GM23338 (cell line): ENCODE results near the gene PDE2A. TPM values are rescaled to one million over a fixed set of nuclear protein-coding genes. Genes with fewer than 3 reads are reported as not detected.

Source experiments
- ATAC-seq: fragments of 200-7000 bp; cut with Tn5 transposase; 3 replicates; pipeline ENCODE4 v1.9.1; 2020
- DNase-seq: peaks from one replicate; pipeline ENCODE4 v3.0.0-alpha.2; 2015; ENCODE audit warnings: low spot score
- H2AFZ ChIP-seq: fragments of 200-600 bp; sonication (generic); 2 replicates; pipeline ENCODE4 v1.8.0; 2016; ENCODE audit warnings: antibody characterized with exemption, mild to moderate bottlenecking, moderate library complexity
- H3F3A ChIP-seq: fragments of 200-600 bp; sonication (generic); replicated peaks from 2 replicates; pipeline ENCODE4 v1.8.0; 2017; ENCODE audit warnings: antibody characterized with exemption, mixed run types, low read depth
- H3K27ac ChIP-seq: fragments of 200-600 bp; sonication (generic); 2 replicates; pipeline ENCODE4 v1.6.1; 2016; ENCODE audit warnings: low read depth
- H3K27me3 ChIP-seq: fragments of 200-600 bp; sonication (generic); 2 replicates; pipeline ENCODE4 v1.8.0; 2016; ENCODE audit warnings: mild to moderate bottlenecking, mixed run types, moderate library complexity; ENCODE audit not compliant: insufficient read depth
- H3K36me3 ChIP-seq: fragments of 200-600 bp; sonication (generic); 2 replicates; pipeline ENCODE4 v1.8.0; 2016; ENCODE audit warnings: mild to moderate bottlenecking; ENCODE audit not compliant: insufficient read depth
- H3K4me1 ChIP-seq: fragments of 200-600 bp; sonication (generic); 2 replicates; pipeline ENCODE4 v1.8.0; 2016; ENCODE audit warnings: mild to moderate bottlenecking, moderate library complexity; ENCODE audit not compliant: insufficient read depth
- H3K4me2 ChIP-seq: fragments of 200-600 bp; sonication (generic); 2 replicates; pipeline ENCODE4 v1.7.1; 2017; ENCODE audit warnings: mixed run types
- H3K4me3 ChIP-seq: fragments of 200-600 bp; sonication (generic); 2 replicates; pipeline ENCODE4 v1.6.1; 2016; ENCODE audit warnings: mixed run types
- H3K79me2 ChIP-seq: fragments of 200-600 bp; sonication (generic); replicated peaks from 2 replicates; pipeline ENCODE4 v1.8.0; 2017; ENCODE audit warnings: mild to moderate bottlenecking; ENCODE audit not compliant: insufficient read depth
- H3K9me2 ChIP-seq: fragments of 200-600 bp; sonication (generic); 2 replicates; pipeline ENCODE4 v1.8.0; 2017; ENCODE audit not compliant: insufficient read depth
- H4K20me1 ChIP-seq: fragments of 200-600 bp; sonication (generic); replicated peaks from 2 replicates; pipeline ENCODE4 v1.8.0; 2017; ENCODE audit warnings: mild to moderate bottlenecking; ENCODE audit not compliant: insufficient read depth
- H3K27ac Mint-ChIP-seq: 2 replicates; pipeline ENCODE4 v1.8.0; 2020; ENCODE audit warnings: inconsistent platforms, mild to moderate bottlenecking, moderate library complexity, mixed read lengths
- H3K27me3 Mint-ChIP-seq: 3 replicates; pipeline ENCODE4 v1.8.0; 2022; ENCODE audit warnings: low read depth, mild to moderate bottlenecking, moderate library complexity, mixed read lengths, inconsistent platforms; ENCODE audit not compliant: insufficient read depth, poor library complexity
- H3K36me3 Mint-ChIP-seq: 3 replicates; pipeline ENCODE4 v1.8.0; 2021; ENCODE audit warnings: low read depth, mild to moderate bottlenecking, inconsistent platforms, moderate library complexity, mixed read lengths
- H3K4me1 Mint-ChIP-seq: 3 replicates; pipeline ENCODE4 v1.8.0; 2020; ENCODE audit warnings: mild to moderate bottlenecking, inconsistent platforms, mixed read lengths
- H3K4me3 Mint-ChIP-seq: 3 replicates; pipeline ENCODE4 v1.8.0; 2021; ENCODE audit warnings: moderate library complexity, mild to moderate bottlenecking, inconsistent platforms, mixed read lengths
- H3K9me3 Mint-ChIP-seq: 3 replicates; pipeline ENCODE4 v1.8.0; 2020; ENCODE audit warnings: moderate library complexity, mild to moderate bottlenecking, inconsistent platforms, mixed read lengths
- CTCF ChIP-seq, 2 experiments: fragments of 200-600 bp in 1 of 2; sonication (generic) in 1 of 2; conservative IDR thresholded peaks; 2 replicates each; pipeline versions ENCODE4 v1.5.1 to v1.6.1; 2016 to 2017; ENCODE audit warnings: antibody characterized with exemption in 2 of 2, low read depth in 2 of 2, mild to moderate bottlenecking in 2 of 2, moderate library complexity in 1 of 2
- POLR2AphosphoS5 ChIP-seq: IDR thresholded peaks from 2 replicates; pipeline ENCODE4 v1.6.1; 2016; ENCODE audit warnings: antibody characterized with exemption, low read depth
- ZNF114 ChIP-seq: fragments of 250-450 bp; sonication (Bioruptor Pico); IDR thresholded peaks from 2 replicates; pipeline ENCODE4 v1.5.0; 2020; ENCODE audit warnings: mild to moderate bottlenecking, moderate library complexity
- ZNF331 ChIP-seq: fragments of 250-450 bp; sonication (Bioruptor Pico); IDR thresholded peaks from 2 replicates; pipeline ENCODE4 v1.5.0; 2020; ENCODE audit warnings: low read depth, mild to moderate bottlenecking, moderate library complexity
- ZNF462 ChIP-seq: fragments of 250-450 bp; sonication (Bioruptor Pico); IDR thresholded peaks from 2 replicates; pipeline ENCODE4 v1.5.0; 2020; ENCODE audit warnings: mild to moderate bottlenecking, moderate library complexity
- polyA plus RNA-seq: library from polyadenylated mRNA; unstranded; fragments of >200 nt; fragmentation: Nextera tagmentation; extraction: Ambion mirVana; gene quantifications from 2 replicates; pipeline ENCODE4 v1.2.1, GENCODE V29; 2016
- total RNA-seq: library from RNA; depleted of rRNA; stranded (reverse); fragments of >200 nt; shearing (Covaris generic); gene quantifications from 2 replicates; pipeline ENCODE4 v1.2.3, GENCODE V29; 2014

PDE2A gene
- total and polyA plus RNA-seq, 2 experiments from 2014 or later: 4.3 to 16.2 TPM

GRCh38 chr11:72583177-72583553, 91.1 kb downstream of the PDE2A start:
- no peaks in the 10 kb centered on the region for H4K20me1 ChIP-seq
- H3F3A ChIP-seq: 0 out of 2 replicates have a peak, but pooled peaks cover 4% of the 10 kb centered on the region
- no peak overlapping the region for H2AFZ ChIP-seq
- 0 out of 2 replicates have a peak, but pooled peaks cover 5% of the 10 kb centered on the region for H3K9me2 ChIP-seq
- H3K4me1 ChIP-seq: peaks cover 8% of the 10 kb centered on the region
- H3K4me3 ChIP-seq: no peak overlapping the region
- no peak for DNase-seq
- no peaks in the 10 kb centered on the region; the same call in 2 of the 3 replicates for H3K36me3 Mint-ChIP-seq
- H3K27ac ChIP-seq: no peak overlapping the region
- H3K4me3 Mint-ChIP-seq: no peak overlapping the region; the same call in 2 of the 3 replicates
- no peaks in the 10 kb centered on the region for H3K79me2 ChIP-seq
- no peak overlapping the region for H3K4me2 ChIP-seq
- no peaks in the 10 kb centered on the region for H3K36me3 ChIP-seq
- no peak for TF ChIP-seq ZNF462
- TF ChIP-seq POLR2AphosphoS5: no peak
- TF ChIP-seq CTCF (conservative IDR thresholded peaks at IDR 0.05; ENCODE audit: low read depth in 2 of 2): no peak
- TF ChIP-seq ZNF114: no peak
- TF ChIP-seq ZNF331: no peak
- peaks cover 2% of the 10 kb centered on the region; the same call in 1 of the 3 replicates for H3K9me3 Mint-ChIP-seq
- no peak for ATAC-seq
- H3K4me1 Mint-ChIP-seq: peaks cover 10% of the 10 kb centered on the region
- H3K27me3 ChIP-seq: peaks cover 38% of the 10 kb centered on the region
- no peak overlapping the region for H3K27ac Mint-ChIP-seq
- H3K27me3 Mint-ChIP-seq: peaks cover 51% of the 10 kb centered on the region
